H9 (cell line): ENCODE results near the gene IFNA7. TPM values are rescaled to one million over a fixed set of nuclear protein-coding genes. Genes with fewer than 3 reads are reported as not detected.

Experiments
- DNase-seq: peaks from one replicate; pipeline ENCODE4 v3.0.0-alpha.2; 2017
- H2AFZ ChIP-seq: one replicate; pipeline ENCODE4 v1.6.1; 2013; ENCODE audit warnings: mild to moderate bottlenecking, low read length, control low read depth, moderate library complexity
- H2AK5ac ChIP-seq: 2 replicates; pipeline ENCODE4 v1.6.1; 2013; ENCODE audit warnings: low read length, control low read depth, mixed read lengths; ENCODE audit not compliant: insufficient read length
- H2BK120ac ChIP-seq: one replicate; pipeline ENCODE4 v1.6.1; 2013; ENCODE audit warnings: low read depth, mild to moderate bottlenecking, low read length, control low read depth, inconsistent platforms; ENCODE audit not compliant: poor library complexity, severe bottlenecking
- H2BK12ac ChIP-seq: 2 replicates; pipeline ENCODE4 v1.6.1; 2013; ENCODE audit warnings: low read length, control low read depth, mixed read lengths, low read depth; ENCODE audit not compliant: insufficient read length
- H2BK15ac ChIP-seq: 2 replicates; pipeline ENCODE4 v1.6.1; 2013; ENCODE audit warnings: low read depth, low read length, control low read depth
- H2BK20ac ChIP-seq: one replicate; pipeline ENCODE4 v1.6.1; 2013; ENCODE audit warnings: low read depth, mild to moderate bottlenecking, low read length, control low read depth, inconsistent platforms; ENCODE audit not compliant: poor library complexity, severe bottlenecking
- H2BK5ac ChIP-seq: 2 replicates; pipeline ENCODE4 v1.6.1; 2013; ENCODE audit warnings: low read length, control low read depth, mixed read lengths; ENCODE audit not compliant: insufficient read length
- H3K14ac ChIP-seq: 2 replicates; pipeline ENCODE4 v1.6.1; 2013; ENCODE audit warnings: low read length, control low read depth; ENCODE audit not compliant: insufficient read depth
- H3K18ac ChIP-seq: 2 replicates; pipeline ENCODE4 v1.6.1; 2013; ENCODE audit warnings: low read depth, mild to moderate bottlenecking, mixed read lengths, low read length, control low read depth; ENCODE audit not compliant: insufficient read length
- H3K23ac ChIP-seq: 2 replicates; pipeline ENCODE4 v1.6.1; 2013; ENCODE audit warnings: low read length, control low read depth, mixed read lengths, low read depth; ENCODE audit not compliant: insufficient read length
- H3K23me2 ChIP-seq: 2 replicates; pipeline ENCODE4 v1.6.1; 2013; ENCODE audit warnings: low read depth, mild to moderate bottlenecking, mixed read lengths, low read length, control low read depth; ENCODE audit not compliant: insufficient read length, poor library complexity, severe bottlenecking
- H3K27ac ChIP-seq: 2 replicates; pipeline ENCODE4 v1.5.1; 2013; ENCODE audit warnings: low read length, control low read depth, mixed read lengths, low read depth; ENCODE audit not compliant: insufficient read length
- H3K27me3 ChIP-seq: 2 replicates; pipeline ENCODE4 v1.6.1; 2013; ENCODE audit warnings: low read length, control low read depth, inconsistent platforms; ENCODE audit not compliant: insufficient read depth
- H3K4ac ChIP-seq: 2 replicates; pipeline ENCODE4 v1.6.1; 2013; ENCODE audit warnings: low read depth, mild to moderate bottlenecking, control low read depth, inconsistent platforms, low read length, moderate library complexity
- H3K4me1 ChIP-seq: 2 replicates; pipeline ENCODE4 v1.6.1; 2013; ENCODE audit warnings: low read length, control low read depth, inconsistent platforms; ENCODE audit not compliant: insufficient read depth
- H3K4me2 ChIP-seq: 2 replicates; pipeline ENCODE4 v1.6.1; 2013; ENCODE audit warnings: low read length, control low read depth, mixed read lengths; ENCODE audit not compliant: insufficient read length, insufficient read depth
- H3K56ac ChIP-seq: 2 replicates; pipeline ENCODE4 v1.6.1; 2013; ENCODE audit warnings: low read depth, mild to moderate bottlenecking, mixed read lengths, low read length, control low read depth; ENCODE audit not compliant: insufficient read length
- H3K79me1 ChIP-seq: 2 replicates; pipeline ENCODE4 v1.6.1; 2013; ENCODE audit warnings: low read depth, mild to moderate bottlenecking, moderate library complexity, low read length, control low read depth, inconsistent platforms; ENCODE audit not compliant: insufficient read depth, poor library complexity, severe bottlenecking
- H3K79me2 ChIP-seq: 2 replicates; pipeline ENCODE4 v1.6.1; 2013; ENCODE audit warnings: low read length, control low read depth, inconsistent platforms; ENCODE audit not compliant: insufficient read depth
- H3K9ac ChIP-seq: 2 replicates; pipeline ENCODE4 v1.6.1; 2013; ENCODE audit warnings: low read length, control low read depth, mixed read lengths; ENCODE audit not compliant: insufficient read length; ENCODE audit errors: extremely low read depth
- H3K9me3 ChIP-seq: one replicate; pipeline ENCODE4 v1.6.1; 2013; ENCODE audit warnings: low read depth, low read length, inconsistent platforms; ENCODE audit not compliant: control insufficient read depth
- H3T11ph ChIP-seq: one replicate; pipeline ENCODE4 v1.6.1; 2013; ENCODE audit warnings: mild to moderate bottlenecking, low read length, control low read depth, inconsistent platforms
- H4K20me1 ChIP-seq: one replicate; pipeline ENCODE4 v1.6.1; 2013; ENCODE audit not compliant: control insufficient read depth, insufficient read length, insufficient read depth
- H4K5ac ChIP-seq: 2 replicates; pipeline ENCODE4 v1.6.1; 2013; ENCODE audit warnings: low read depth, mild to moderate bottlenecking, mixed read lengths, low read length, control low read depth; ENCODE audit not compliant: insufficient read length
- H4K8ac ChIP-seq: replicated peaks from 2 replicates; pipeline ENCODE4 v1.6.1; 2013; ENCODE audit warnings: low read length, control low read depth, mixed read lengths, low read depth; ENCODE audit not compliant: insufficient read length
- H4K91ac ChIP-seq: 2 replicates; pipeline ENCODE4 v1.6.1; 2013; ENCODE audit warnings: low read depth, mild to moderate bottlenecking, moderate library complexity, mixed read lengths, low read length, control low read depth; ENCODE audit not compliant: insufficient read length
- H3K27ac Mint-ChIP-seq, 3 experiments: 2 replicates in 2 of 3; 3 replicates in 1 of 3; pipeline ENCODE4 v1.8.0; 2020 to 2021; ENCODE audit warnings: mixed read lengths in 3 of 3, mild to moderate bottlenecking in 1 of 3, moderate library complexity in 1 of 3
- H3K27me3 Mint-ChIP-seq: 2 replicates; pipeline ENCODE4 v1.8.0; 2021; ENCODE audit warnings: low read depth, mild to moderate bottlenecking, moderate library complexity, mixed read lengths
- H3K36me3 Mint-ChIP-seq, 3 experiments: 2 replicates in 2 of 3; 3 replicates in 1 of 3; pipeline ENCODE4 v1.8.0; 2020 to 2021; ENCODE audit warnings: low read depth in 3 of 3, mixed read lengths in 3 of 3; ENCODE audit not compliant: insufficient read depth in 1 of 3
- H3K4me1 Mint-ChIP-seq, 2 experiments: 2 replicates each; pipeline ENCODE4 v1.8.0; 2020; ENCODE audit warnings: mixed read lengths in 2 of 2
- H3K4me3 Mint-ChIP-seq, 2 experiments: 2 replicates in 1 of 2; 3 replicates in 1 of 2; pipeline ENCODE4 v1.8.0; 2020 to 2021; ENCODE audit warnings: mild to moderate bottlenecking in 2 of 2, mixed read lengths in 2 of 2, moderate library complexity in 1 of 2
- H3K9me3 Mint-ChIP-seq, 2 experiments: 2 replicates in 1 of 2; 3 replicates in 1 of 2; pipeline ENCODE4 v1.8.0; 2020; ENCODE audit warnings: mild to moderate bottlenecking in 2 of 2, mixed read lengths in 2 of 2, moderate library complexity in 1 of 2
- CTCF ChIP-seq: fragments of 200-600 bp; sonication (generic); conservative IDR thresholded peaks from 3 replicates; pipeline ENCODE4 v1.8.0; 2021; ENCODE audit warnings: antibody characterized with exemption, mild to moderate bottlenecking
- WGBS: extraction: QIAGEN DNeasy Blood & Tissue Kit; methylation state at CpG from one replicate; pipeline ENCODE4 v1.1.7; 2013; ENCODE audit warnings: missing lambda C conversion rate, low lambda C conversion rate, mixed read lengths; ENCODE audit not compliant: insufficient read length; ENCODE audit errors: extremely low coverage; 5-methylcytosine and 5-hydroxymethylcytosine counted together
- total RNA-seq: library from RNA; stranded (reverse); gene quantifications from 2 replicates; pipeline ENCODE4 v1.2.1, GENCODE V29; 2021

The IFNA7 gene
- total RNA-seq, 1 experiment from 2014 or later, result not detected

- Histone ChIP-seq H3K23ac (no peak overlapping the region), H2BK20ac (no peak overlapping the region), H2BK5ac (no peak overlapping the region), H3K9me3 (no peaks in the 10 kb centered on the region), H3K23me2 (no peaks in the 10 kb centered on the region), H3K14ac (no peak overlapping the region), H3K27ac (no peak overlapping the region), H3K27me3 (no peaks in the 10 kb centered on the region), H3K79me1 (no peaks in the 10 kb centered on the region), H4K20me1 (no peaks in the 10 kb centered on the region), H2AFZ (no peak overlapping the region), H3K56ac (no peak overlapping the region), H3K9ac (no peak overlapping the region), H3K4ac (no peak overlapping the region), H3K4me1 (no peaks in the 10 kb centered on the region), H3K79me2 (no peaks in the 10 kb centered on the region), H3K4me2 (no peak overlapping the region), H3T11ph (no peak overlapping the region), H4K5ac (no peak overlapping the region), H3K18ac (no peak overlapping the region), H2BK120ac (no peak overlapping the region), H2AK5ac (no peak overlapping the region), H2BK12ac (no peak overlapping the region), H2BK15ac (no peak overlapping the region), H4K8ac (no peak overlapping the region), H4K91ac (no peak overlapping the region)
- Mint-ChIP-seq H3K9me3 (no peaks in the 10 kb centered on the region), H3K4me3 (no peak overlapping the region), H3K27me3 (peaks cover 4% of the 10 kb centered on the region), H3K4me1 (no peaks in the 10 kb centered on the region), H3K27ac (no peak overlapping the region), H3K36me3 (no peaks in the 10 kb centered on the region)
- DNase-seq, result no peak
- WGBS, result no CpG with 5 or more reads among the region's 2 CpGs
- no peak for TF ChIP-seq CTCF
These were observed 27.3 kb downstream of the IFNA7 start for GRCh38 chr9:21174671-21175070.
